ENCODE measurements around the gene SUSD1.

The SUSD1 gene

DNA sequence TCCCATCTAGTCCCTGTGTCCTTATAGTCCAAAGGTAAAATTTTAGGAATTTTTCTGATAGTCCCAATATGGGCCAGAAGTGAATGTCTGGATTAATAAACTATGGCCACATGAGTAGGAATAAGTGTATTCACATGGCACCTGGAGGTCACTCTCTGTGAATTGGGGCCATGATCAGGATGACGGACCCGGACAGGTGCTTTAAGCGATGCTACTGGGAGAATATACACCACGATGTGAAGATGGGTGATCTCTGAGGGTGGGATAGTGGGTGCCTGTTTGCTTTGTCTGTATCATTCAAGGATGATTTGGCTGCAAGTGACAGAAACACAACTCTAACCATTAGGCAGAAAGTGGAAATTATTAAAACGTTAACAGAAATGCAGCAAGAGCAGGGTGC is 177.3 kb downstream of the SUSD1 start:
- Histone ChIP-seq H3K79me2 (ENCODE audit: insufficient read depth, low read length) (no peaks in the 10 kb centered on the region), H3K9me3 (ENCODE audit: insufficient read depth, low read length) (no peaks in the 10 kb centered on the region), H4K20me1 (ENCODE audit: low read depth, low read length) (no peaks in the 10 kb centered on the region), H2AFZ (ENCODE audit: low read depth, low read length, severe bottlenecking) (no peak overlapping the region), H3K36me3 (ENCODE audit: low read length) (no peaks in the 10 kb centered on the region), H3K27me3 (ENCODE audit: low read length) (no peaks in the 10 kb centered on the region), H3K27ac (ENCODE audit: low read depth, low read length) (no peak overlapping the region), H3K9me2 (replicated peaks; ENCODE audit: insufficient read depth, low read length) (no peaks in the 10 kb centered on the region), H3K9ac (ENCODE audit: low read length) (no peak overlapping the region), H3K4me2 (ENCODE audit: low read depth, low read length, poor library complexity, severe bottlenecking) (no peak overlapping the region), H3F3A (ENCODE audit: insufficient read depth) (peaks cover 34% of the 10 kb centered on the region), H3K4me3 (ENCODE audit: insufficient read depth, low read length, poor library complexity, severe bottlenecking) (no peak overlapping the region)
- no peak for TF ChIP-seq EZH2phosphoT487 (conservative IDR thresholded peaks at IDR 0.05; ENCODE audit: low read length)
- TF ChIP-seq, protein P1, sequence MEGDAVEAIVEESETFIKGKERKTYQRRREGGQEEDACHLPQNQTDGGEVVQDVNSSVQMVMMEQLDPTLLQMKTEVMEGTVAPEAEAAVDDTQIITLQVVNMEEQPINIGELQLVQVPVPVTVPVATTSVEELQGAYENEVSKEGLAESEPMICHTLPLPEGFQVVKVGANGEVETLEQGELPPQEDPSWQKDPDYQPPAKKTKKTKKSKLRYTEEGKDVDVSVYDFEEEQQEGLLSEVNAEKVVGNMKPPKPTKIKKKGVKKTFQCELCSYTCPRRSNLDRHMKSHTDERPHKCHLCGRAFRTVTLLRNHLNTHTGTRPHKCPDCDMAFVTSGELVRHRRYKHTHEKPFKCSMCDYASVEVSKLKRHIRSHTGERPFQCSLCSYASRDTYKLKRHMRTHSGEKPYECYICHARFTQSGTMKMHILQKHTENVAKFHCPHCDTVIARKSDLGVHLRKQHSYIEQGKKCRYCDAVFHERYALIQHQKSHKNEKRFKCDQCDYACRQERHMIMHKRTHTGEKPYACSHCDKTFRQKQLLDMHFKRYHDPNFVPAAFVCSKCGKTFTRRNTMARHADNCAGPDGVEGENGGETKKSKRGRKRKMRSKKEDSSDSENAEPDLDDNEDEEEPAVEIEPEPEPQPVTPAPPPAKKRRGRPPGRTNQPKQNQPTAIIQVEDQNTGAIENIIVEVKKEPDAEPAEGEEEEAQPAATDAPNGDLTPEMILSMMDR (IDR thresholded peaks at IDR 0.05; ENCODE audit: insufficient read depth, low read length, poor library complexity, severe bottlenecking): no peak

DNA sequence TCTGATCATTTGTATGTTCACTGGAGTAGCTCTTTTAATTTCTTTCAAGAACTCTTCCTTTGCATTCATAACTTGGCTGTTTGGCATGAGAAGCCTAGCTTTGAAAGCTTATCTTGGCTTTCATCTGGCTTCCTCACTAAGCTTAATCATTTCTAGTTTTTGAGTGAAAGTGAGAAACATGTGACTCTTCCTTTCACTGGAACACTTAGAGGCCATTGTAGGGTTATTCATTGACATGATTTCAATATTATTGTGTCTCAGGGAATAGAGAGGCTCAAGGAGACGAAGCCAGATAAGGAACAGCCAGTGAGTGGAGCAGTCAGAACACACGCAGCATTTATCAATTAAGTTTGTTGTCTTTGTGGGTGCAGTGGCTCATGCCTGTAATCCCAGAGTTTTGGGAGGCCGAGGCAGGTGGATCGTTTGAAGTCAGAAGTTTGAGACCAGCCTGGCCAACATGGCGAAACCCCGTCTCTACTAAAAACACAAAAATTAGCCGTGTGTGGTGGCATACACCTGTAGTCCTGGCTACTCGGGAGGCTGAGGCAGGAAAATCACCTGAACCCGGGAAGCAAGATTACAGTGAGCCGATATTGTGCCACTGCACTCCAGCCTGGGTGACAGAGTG is 180.2 kb downstream of the SUSD1 start:
- Histone ChIP-seq H3K27ac (ENCODE audit: low read depth, low read length) (peak overlapping the region; percentile 95), H3K36me3 (ENCODE audit: low read length) (no peaks in the 10 kb centered on the region; the same call in 1 of the 2 replicates), H3K9me3 (ENCODE audit: insufficient read depth, low read length) (no peaks in the 10 kb centered on the region), H3F3A (ENCODE audit: insufficient read depth) (peaks cover 46% of the 10 kb centered on the region), H3K79me2 (ENCODE audit: insufficient read depth, low read length) (no peaks in the 10 kb centered on the region), H3K9me2 (replicated peaks; ENCODE audit: insufficient read depth, low read length) (no peaks in the 10 kb centered on the region), H4K20me1 (ENCODE audit: low read depth, low read length) (no peaks in the 10 kb centered on the region), H3K27me3 (ENCODE audit: low read length) (no peaks in the 10 kb centered on the region), H3K4me3 (ENCODE audit: insufficient read depth, low read length, poor library complexity, severe bottlenecking) (no peak overlapping the region), H3K9ac (ENCODE audit: low read length) (no peak overlapping the region), H3K4me2 (ENCODE audit: low read depth, low read length, poor library complexity, severe bottlenecking) (no peak overlapping the region), H2AFZ (ENCODE audit: low read depth, low read length, severe bottlenecking) (no peak overlapping the region)
- TF ChIP-seq EZH2phosphoT487 (conservative IDR thresholded peaks at IDR 0.05; ENCODE audit: low read length): no peak
- TF ChIP-seq, protein P1 (IDR thresholded peaks at IDR 0.05; ENCODE audit: insufficient read depth, low read length, poor library complexity, severe bottlenecking): no peak

DNA sequence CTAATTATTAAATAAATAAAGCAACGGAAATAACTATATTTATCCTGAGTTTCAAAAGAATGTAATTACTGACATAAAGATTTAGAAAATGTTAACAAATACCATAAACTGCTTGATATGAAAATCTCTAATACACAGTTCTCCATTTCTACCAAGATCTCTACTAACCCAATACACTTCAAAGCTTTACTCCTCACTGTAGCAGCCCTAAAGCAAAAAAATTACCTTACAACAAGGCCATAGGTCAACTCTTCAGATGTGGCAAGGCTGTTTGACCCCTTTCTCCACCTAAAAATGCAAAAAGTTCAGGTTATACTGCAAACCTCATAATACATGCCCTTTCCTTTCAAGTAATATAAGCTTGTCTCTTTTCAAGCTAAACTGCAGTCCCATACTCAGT is 181.8 kb downstream of the SUSD1 start:
- peaks cover 46% of the 10 kb centered on the region for H3F3A ChIP-seq (ENCODE audit: insufficient read depth)
- peak overlapping the region; percentile 80 for H2AFZ ChIP-seq (ENCODE audit: low read depth, low read length, severe bottlenecking)
- H3K27me3 ChIP-seq (ENCODE audit: low read length): no peaks in the 10 kb centered on the region
- H3K9me2 ChIP-seq (replicated peaks; ENCODE audit: insufficient read depth, low read length): no peaks in the 10 kb centered on the region
- TF ChIP-seq, protein P1 (IDR thresholded peaks at IDR 0.05; ENCODE audit: insufficient read depth, low read length, poor library complexity, severe bottlenecking): no peak
- no peak for TF ChIP-seq EZH2phosphoT487 (conservative IDR thresholded peaks at IDR 0.05; ENCODE audit: low read length)
- H4K20me1 ChIP-seq (ENCODE audit: low read depth, low read length): no peaks in the 10 kb centered on the region
- H3K9me3 ChIP-seq (ENCODE audit: insufficient read depth, low read length): no peaks in the 10 kb centered on the region
- peak overlapping the region; percentile 100 for H3K4me2 ChIP-seq (ENCODE audit: low read depth, low read length, poor library complexity, severe bottlenecking)
- peak overlapping the region; percentile 60 for H3K9ac ChIP-seq (ENCODE audit: low read length)
- no peaks in the 10 kb centered on the region for H3K79me2 ChIP-seq (ENCODE audit: insufficient read depth, low read length)
- H3K27ac ChIP-seq (ENCODE audit: low read depth, low read length): peak overlapping the region; percentile 95
- H3K4me3 ChIP-seq (ENCODE audit: insufficient read depth, low read length, poor library complexity, severe bottlenecking): peak overlapping the region; percentile 52
- H3K36me3 ChIP-seq (ENCODE audit: low read length): no peaks in the 10 kb centered on the region; the same call in 1 of the 2 replicates

Data from SU-DHL-6 (cell line).